Smooth muscle cell of the brain vasculature (primary cell): Measurements from ENCODE around the gene TFF3.

Experiments used
- DNase-seq: peaks from one replicate; pipeline ENCODE4 v3.0.0-alpha.2; 2012; ENCODE audit warnings: low read depth, low spot score

Gene TFF3

GRCh38 chr21:42346866-42347600 is 31.8 kb upstream of the TFF3 start:
- no peak for DNase-seq

GRCh38 chr21:42346441-42346840 is 31.2 kb upstream of the TFF3 start:
- no peak for DNase-seq

- DNase-seq, result no peak
These were observed 29.4 kb upstream of the TFF3 start for GRCh38 chr21:42344631-42345030.

DNA sequence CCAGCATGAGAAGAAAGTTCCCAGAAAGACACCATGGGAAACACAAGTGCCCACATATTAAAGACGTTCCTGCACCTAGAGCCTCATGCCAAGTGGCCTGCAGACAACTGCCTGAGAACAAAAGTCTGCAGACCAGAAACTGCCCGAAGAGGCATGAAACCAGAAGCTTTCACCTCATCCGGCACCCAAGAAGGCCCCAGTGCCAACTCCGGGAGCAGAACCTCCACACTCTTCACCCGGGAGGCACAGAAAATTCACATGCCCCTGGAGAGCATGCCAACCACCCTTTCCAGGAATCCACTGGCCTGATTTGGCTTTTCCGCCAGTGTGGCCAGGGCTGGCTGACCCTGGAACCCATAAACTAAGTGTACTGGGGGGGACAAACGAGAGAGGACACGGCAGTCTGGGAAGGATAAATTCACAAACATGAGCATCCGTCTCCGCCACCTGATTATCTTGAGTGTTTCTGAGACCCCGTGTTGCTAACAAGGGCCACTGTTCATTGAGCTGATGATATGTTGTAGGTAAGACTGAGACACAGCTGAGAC is 28.8 kb upstream of the TFF3 start:
- DNase-seq, result no peak

DNA sequence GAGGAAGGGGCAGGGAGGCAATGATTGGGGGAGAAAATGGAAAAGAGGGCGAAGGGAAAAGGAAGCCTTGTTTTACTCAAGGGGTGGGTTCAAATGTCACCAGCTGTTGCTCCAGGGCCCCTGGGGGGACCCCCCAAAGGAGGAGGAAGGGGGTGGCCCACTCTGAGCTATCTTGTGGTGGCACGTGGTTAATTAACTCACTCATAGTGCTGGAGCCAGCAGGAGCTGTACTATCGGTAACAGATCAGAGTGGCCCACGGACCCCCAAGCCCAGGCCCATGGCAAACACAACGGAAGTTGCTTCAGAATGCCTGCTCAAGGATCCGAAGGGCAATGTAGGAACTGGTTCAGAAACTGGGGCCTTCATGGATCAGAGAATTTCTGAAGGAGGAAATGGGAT is 28.3 kb upstream of the TFF3 start:
- no peak for DNase-seq

- no peak for DNase-seq
These were observed 27.9 kb upstream of the TFF3 start for GRCh38 chr21:42343101-42343500.

GRCh38 chr21:42341776-42342542 is 26.8 kb upstream of the TFF3 start:
- no peak for DNase-seq

GRCh38 chr21:42340187-42341050 is 25.2 kb upstream of the TFF3 start:
- DNase-seq, result no peak

DNA sequence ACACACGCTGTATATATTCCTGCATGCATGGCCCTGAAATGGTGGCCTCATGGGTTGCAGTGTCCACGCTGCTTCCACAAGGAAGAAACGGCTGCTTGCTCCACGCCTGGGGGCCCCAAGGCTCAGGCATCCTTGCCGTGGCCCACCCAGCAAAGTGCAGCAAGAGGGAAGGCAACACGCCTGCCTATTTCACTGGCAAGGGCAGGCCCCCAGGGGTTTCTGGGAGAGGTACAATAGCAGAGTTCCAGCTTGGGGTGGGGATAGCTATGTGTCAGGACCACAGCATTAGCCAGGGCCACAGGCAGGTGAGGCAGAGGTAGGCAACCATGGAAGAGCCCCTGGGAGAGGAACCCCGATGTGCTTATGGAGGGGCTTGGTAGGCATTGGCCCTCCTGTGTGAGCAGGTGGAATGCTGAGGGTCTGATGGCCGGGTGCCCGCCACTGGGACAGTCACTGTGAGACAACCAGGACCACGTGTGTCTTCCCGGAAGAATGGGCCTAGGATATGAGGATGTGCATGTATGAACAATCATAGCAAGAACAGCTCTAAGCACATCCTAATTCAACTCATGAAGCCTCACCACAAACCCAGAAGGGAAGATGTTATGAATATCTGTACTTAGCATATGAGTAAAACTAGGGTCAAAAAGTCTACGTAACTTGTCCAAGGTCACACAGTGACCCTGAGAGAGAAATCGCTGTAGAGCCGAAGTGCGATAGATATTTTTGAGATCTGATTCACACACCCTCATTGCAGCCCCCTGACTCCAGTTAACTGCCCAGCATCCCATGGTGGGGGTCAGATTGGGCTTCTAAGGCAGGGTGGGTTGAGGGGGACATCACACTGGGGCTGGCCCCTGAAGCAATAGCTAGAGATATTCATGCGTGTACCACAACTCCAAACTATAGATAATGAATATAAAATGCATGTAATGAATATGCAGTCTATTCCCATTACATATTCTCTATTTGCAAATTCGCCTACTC is 23.8 kb upstream of the TFF3 start:
- DNase-seq, result no peak

DNA sequence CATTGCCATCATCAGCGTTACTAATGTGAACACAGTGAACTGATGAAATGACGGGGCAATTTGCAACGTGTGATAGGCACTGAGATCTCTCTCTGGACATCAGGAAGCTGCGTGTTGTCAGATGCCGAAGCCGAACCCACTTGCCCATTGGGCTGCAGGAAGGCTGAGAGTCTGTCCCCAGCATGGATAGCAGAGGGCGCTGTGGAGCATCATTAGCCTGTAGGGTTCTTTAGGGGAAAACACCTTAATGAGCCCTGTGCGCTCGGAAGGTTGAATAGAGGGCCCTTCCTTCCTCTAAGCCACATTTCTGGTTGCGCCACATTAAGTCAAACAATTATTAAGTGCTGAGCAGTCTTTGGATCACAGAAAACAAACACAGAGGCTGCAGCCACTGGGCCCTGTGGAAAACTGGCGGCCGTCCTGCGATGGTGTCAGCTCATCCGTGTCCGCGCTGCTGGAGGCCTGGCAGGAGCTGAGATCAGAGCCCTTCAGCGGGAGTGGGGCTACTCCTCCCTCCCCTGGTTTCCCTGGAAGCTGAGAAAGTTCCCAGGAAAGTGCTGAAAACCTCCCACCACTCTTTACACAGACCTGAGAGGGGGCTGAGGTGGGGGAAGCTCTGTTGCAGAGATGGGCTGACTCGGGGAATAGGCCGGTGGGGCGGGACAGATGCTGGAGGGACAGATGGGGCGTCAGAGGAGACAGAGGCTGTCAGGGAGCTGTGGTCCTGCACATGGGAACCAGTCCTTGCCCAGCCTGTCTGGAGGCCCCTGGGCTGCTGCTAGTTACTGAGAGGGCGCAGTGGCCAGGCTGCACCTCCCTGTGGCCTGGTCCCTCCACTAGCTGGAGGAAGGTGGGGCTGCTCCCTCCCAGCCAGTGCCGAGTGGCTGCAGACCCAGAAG is 22.9 kb upstream of the TFF3 start:
- DNase-seq, result no peak

GRCh38 chr21:42337276-42337675 is 22.1 kb upstream of the TFF3 start:
- no peak for DNase-seq

GRCh38 chr21:42336054-42336453 is 20.8 kb upstream of the TFF3 start:
- DNase-seq, result no peak

DNA sequence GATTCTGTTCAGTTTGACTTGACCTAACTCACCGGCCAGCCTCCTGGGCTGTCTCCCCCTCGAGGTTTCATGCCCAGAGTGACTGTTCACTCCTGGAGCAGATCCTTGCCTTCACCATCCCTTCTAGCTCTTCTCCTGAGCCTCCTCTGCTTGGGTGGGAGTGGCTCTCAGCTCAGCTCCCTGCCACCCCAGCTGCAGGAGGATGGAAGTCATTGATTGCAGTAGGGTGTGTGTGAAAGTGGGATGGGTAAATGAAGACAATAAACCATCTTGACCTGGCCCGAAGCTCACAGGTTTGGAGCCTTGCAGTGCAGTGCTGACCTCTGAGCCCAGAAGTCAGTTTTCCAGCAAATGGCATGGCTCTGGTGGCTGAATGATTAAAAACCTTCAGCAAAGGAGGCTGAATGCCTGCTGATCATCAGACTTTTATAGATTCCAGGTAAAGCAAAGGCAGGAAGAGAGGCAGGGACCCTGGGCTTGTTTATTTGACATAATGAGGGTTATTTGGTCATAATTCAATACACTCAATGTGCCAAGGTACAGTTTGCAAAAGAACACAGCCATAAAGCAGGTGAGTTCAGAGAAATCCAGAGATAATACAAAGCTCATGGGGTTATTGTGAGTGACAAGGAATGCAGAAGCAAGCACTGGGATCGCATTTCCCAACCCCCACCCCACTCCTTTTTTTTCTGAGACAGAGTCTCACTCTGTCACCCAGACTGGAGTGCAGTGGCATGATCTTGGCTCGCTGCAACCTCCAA is 17.5 kb upstream of the TFF3 start:
- no peak for DNase-seq

- DNase-seq, result no peak
These were observed 16.5 kb upstream of the TFF3 start for GRCh38 chr21:42331660-42332059.

DNA sequence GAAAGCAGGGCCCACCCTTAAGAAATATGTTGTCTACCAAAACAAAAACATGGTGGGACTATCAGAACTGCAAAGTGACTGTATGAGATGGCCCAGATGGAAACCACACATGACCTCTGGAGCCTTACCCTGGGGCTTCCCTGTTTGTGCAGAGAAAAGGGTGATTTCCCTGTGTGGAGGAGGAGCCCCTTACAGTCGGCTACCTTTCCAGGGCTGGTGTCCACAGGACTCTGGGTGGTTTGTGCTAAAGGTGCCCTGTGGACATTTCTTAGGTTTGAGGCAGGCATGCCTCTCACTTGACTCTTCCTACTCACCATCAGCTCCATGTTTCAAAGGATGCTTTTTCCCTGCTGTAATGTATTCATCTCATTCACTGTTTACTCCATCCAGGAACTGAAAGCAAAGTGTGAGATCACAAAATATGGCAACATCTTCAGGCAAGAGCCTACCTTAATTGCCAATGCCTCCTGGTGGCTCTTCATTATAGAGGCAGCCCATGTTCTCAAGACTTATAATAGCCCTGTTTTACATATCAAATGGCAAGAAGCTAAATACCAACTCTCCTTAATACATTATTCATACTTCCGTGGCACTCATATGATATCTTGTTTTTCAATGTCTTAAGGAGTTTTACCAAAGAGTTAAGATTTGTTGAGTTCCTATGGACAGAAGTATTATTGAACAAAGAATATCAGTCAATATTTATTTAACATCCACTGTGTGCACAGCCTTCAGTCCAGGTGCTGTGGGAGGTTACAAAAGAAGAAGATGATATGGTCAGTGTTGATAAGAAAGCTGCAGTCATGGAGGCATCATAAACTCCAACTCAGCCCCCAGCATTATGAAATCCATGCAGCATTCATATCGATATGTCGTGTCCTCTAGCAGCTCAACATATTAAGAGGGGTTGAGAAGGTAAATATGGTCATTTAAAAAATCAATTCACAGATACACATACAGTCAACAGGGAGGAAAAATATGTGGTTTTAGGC is 15.5 kb upstream of the TFF3 start:
- DNase-seq, result no peak

DNA sequence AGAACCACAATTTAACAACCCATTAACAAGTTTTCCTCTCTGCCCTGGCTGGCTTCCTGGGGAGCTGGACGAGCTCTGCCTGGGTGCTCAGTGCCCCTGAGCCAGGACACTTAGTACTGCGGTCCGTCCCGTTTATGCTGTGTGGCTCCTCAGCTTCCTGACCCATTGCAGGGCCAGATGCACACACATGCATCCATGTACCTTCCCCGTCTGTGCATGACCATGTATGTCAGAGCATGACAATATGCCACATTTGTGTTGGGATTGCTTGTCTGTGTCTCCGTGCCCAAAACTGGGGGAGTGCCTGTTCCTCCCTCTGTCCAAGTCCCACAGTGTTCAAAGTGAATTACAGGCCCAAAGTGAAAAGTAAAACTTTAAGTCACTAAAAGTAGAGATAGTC is 9.7 kb upstream of the TFF3 start:
- DNase-seq, result no peak

- DNase-seq, result no peak
These were observed 6.6 kb upstream of the TFF3 start for GRCh38 chr21:42321845-42322244.

- DNase-seq, result no peak
These were observed 6.0 kb upstream of the TFF3 start for GRCh38 chr21:42321231-42321630.
